D721Med (cell line): Measurements from ENCODE around the gene SKAP2.

Experiments used
- DNase-seq: peaks from one replicate; pipeline ENCODE4 v3.0.0; 2011; ENCODE audit warnings: low spot score; ENCODE audit not compliant: insufficient read length
- FAIRE-seq: peaks from 2 replicates; lab custom pipeline; 2011; peaks lifted over from hg19 to GRCh38; lab: Jason Lieb, UNC
- TF ChIP-seq, protein P1 (sequence below): IDR thresholded peaks from 2 replicates; pipeline ENCODE4 v1.5.1; 2012; ENCODE audit warnings: mild to moderate bottlenecking, control low read depth; ENCODE audit not compliant: insufficient read depth; ENCODE audit errors: missing control alignments

The SKAP2 gene

DNA sequence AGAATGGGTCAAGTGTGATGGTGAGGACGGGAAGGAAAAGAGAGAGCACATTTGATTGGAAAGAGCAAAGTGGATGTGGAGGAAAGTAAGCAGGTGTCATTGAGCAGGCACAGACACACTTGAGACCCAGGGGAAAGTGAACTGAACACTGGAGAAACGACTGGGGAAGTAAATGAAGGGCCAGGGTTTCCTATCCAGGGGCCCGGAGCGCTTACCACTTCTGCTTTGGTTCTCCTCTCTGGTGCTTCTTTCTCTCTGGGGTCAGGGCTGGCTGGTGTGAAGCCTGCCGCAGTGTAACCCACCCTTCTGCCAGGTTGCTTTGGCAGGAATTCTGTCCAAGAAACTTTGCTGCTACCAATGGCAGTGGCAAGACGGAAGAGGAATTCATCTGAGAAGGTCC, 219.3 kb downstream of the SKAP2 start:
- DNase-seq (no peak), FAIRE-seq (no peak)
- TF ChIP-seq, protein P1, sequence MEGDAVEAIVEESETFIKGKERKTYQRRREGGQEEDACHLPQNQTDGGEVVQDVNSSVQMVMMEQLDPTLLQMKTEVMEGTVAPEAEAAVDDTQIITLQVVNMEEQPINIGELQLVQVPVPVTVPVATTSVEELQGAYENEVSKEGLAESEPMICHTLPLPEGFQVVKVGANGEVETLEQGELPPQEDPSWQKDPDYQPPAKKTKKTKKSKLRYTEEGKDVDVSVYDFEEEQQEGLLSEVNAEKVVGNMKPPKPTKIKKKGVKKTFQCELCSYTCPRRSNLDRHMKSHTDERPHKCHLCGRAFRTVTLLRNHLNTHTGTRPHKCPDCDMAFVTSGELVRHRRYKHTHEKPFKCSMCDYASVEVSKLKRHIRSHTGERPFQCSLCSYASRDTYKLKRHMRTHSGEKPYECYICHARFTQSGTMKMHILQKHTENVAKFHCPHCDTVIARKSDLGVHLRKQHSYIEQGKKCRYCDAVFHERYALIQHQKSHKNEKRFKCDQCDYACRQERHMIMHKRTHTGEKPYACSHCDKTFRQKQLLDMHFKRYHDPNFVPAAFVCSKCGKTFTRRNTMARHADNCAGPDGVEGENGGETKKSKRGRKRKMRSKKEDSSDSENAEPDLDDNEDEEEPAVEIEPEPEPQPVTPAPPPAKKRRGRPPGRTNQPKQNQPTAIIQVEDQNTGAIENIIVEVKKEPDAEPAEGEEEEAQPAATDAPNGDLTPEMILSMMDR, result no peak

DNA sequence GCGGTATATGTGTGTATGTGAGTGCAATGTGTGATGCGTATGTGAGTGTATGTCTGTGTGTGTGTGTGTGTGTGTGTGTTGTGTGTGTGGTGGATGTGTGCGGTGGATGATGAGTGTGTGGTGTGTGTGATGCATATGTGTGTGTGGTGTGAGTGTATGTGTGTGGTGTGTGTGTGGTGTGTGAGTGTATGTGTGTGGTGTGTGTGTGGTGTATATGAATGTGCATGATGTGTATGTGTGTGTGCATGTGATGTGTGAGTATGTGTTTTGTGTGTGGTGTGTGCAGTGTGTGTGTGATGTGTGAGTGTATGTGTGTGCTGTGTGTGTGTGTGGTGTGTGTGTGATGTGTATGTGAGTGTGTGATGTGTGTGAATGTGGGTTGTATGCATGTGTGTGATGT, 222.0 kb downstream of the SKAP2 start:
- TF ChIP-seq, protein P1, result no peak
- FAIRE-seq, result no peak
- no peak for DNase-seq

DNA sequence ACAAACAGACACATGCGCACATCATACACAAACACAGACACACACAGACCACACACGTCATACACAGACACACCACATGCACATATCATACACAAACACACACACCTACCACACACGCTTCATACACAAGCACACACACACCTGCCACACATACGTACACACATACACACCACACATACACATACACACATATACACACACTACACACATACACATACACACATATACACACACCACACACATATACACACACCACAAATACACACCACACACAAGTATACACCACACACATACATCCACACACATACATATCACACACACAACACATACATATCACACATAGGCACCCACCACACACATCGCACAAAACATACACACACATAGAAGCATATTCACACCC, 224.7 kb downstream of the SKAP2 start:
- FAIRE-seq (peak; percentile 81), DNase-seq (no peak)
- TF ChIP-seq, protein P1, result no peak

DNA sequence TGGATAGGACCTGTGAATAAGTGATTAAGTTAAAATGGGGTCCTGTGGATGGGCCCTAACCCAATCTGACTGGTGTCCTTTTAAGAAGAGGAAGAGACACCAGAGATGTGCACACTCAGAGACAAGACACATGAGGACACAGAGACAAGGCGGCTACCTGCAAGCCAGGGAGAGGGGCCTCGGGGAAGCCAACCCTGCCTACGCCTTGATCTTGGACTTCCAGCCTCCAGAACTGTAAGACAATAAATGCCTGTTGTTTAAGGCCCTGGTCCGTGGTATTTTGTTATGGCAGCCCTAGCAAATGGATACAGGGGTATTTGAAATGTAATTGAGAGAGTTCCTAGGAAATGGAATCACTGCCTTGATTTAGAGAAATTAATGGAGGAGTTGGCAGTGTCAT, 225.3 kb downstream of the SKAP2 start:
- TF ChIP-seq, protein P1, result no peak
- no peak for FAIRE-seq
- DNase-seq, result no peak

DNA sequence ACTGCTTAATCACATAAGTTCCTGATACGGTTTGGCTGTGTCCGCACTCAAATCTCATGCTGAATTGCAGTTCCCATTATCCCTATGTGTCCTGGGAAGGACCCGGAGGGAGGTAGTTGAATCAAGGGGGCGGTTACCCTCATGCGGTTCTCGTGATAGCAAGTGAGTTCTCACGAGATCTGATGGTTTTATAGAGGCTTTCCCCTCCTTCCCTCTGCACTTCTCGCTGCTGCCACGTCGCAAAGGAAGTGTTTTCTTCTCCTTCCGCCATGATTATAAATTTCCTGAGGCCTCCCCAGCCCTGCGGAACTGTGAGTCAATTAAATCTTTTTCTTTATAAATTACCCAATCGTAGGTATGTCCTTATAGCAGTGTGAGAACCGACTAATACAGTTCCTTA, 226.2 kb downstream of the SKAP2 start:
- DNase-seq, result no peak
- TF ChIP-seq, protein P1, result no peak
- no peak for FAIRE-seq

DNA sequence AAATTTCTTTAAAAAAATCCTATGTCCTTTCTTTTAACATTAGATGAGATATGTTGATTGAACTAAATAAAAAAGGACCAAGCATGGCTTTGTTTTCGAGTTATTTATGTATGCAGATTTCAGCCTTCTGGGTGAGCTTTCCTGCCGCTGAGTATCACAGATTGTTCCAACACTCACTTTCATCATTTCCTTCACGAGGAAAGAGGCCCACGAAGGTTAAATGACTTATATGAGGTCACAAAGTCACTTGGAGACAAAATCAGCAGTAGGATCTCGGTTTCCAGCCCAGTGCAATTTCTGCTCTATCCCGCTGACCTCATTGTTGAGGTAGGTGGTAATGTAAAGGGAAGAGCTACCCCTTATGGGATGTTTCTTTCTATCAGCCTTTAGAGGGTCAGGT, 226.8 kb downstream of the SKAP2 start:
- FAIRE-seq, result no peak
- DNase-seq, result no peak
- TF ChIP-seq, protein P1, result no peak

DNA sequence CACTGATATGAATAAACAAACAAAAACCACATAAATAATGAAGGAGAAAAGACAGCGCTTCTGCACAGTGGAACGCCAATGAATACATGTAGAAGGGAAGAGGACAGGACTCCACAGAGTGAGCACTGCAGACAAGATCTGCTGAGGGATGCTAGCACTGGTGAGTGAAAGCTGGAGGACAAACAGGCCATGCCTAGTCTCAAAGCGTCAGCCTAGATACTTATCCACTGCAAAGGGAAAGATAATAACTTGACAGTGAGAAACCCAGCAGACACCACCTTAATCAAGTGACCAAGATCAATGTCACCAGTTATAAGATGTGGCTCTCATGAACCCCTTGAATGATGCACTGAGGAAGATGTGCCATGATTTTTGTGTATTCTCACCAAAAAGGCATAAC, 227.6 kb downstream of the SKAP2 start:
- FAIRE-seq (no peak), DNase-seq (no peak)
- TF ChIP-seq, protein P1, result no peak
